Upper lobe of left lung (tissue), 4 donors: ENCODE data around the gene CADM3.

Experiments
- POLR2A ChIP-seq, 4 donors: fragments of 450-650 bp; IDR thresholded peaks; one replicate each; pipeline ENCODE4 v1.5.1; 2016 to 2017; ENCODE audit warnings: antibody characterized with exemption in 4 of 4, mild to moderate bottlenecking in 2 of 4
- TF ChIP-seq, protein P1 (sequence below), 6 experiments: fragments of 450-650 bp in 4 of 6; fragments of 200-600 bp in 2 of 6; sonication (generic) in 2 of 6; IDR thresholded peaks; one replicate each; pipeline ENCODE4 v1.5.1; 2016 to 2019; ENCODE audit warnings: antibody characterized with exemption in 6 of 6

DNA sequence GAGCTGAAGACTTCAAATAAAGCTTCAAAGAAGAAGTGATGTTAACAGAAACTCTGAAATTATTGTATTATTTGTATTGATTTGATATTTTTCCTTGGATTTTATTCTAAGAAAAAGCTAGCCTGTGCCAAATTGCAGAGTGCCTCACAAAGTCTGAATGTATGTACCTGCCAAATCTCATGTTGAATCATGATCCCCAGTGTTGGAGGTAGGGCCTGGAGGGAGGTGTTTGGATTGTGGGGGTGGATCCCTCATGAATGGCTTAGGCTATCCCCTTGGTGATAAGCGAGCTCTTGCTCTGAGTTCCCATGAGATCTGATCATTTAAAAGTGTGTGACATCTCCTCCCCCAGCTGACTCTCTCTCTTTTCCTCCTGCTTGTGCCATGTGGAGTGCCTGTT, 76.9 kb downstream of the CADM3 start:
- TF ChIP-seq, protein P1, sequence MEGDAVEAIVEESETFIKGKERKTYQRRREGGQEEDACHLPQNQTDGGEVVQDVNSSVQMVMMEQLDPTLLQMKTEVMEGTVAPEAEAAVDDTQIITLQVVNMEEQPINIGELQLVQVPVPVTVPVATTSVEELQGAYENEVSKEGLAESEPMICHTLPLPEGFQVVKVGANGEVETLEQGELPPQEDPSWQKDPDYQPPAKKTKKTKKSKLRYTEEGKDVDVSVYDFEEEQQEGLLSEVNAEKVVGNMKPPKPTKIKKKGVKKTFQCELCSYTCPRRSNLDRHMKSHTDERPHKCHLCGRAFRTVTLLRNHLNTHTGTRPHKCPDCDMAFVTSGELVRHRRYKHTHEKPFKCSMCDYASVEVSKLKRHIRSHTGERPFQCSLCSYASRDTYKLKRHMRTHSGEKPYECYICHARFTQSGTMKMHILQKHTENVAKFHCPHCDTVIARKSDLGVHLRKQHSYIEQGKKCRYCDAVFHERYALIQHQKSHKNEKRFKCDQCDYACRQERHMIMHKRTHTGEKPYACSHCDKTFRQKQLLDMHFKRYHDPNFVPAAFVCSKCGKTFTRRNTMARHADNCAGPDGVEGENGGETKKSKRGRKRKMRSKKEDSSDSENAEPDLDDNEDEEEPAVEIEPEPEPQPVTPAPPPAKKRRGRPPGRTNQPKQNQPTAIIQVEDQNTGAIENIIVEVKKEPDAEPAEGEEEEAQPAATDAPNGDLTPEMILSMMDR (IDR thresholded peaks at IDR 0.05) = no peak
- TF ChIP-seq POLR2A (IDR thresholded peaks at IDR 0.05) = no peak
